ENCODE data around the gene AGPAT3.

The AGPAT3 gene

DNA sequence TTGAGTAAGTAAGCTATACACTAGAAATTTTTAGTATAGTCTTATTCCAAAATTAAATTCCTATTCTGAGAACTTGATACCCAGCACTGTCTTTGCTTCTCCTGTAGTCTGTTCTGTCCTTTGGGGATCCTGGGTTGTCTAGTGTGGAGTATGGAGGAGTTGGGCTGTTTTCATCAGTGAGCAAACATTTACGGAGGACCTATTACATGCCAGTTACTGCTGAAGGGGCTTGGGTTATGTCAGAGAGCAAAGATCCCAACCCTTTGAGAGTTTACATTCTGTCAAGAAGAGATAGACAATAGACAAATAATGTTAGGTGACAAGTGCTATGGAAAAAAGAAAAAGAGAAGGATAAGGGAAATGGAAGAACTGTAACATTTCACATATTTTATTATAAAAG lies 156.0 kb downstream of the AGPAT3 start:
- CTCF ChIA-PET = interaction anchor here (1.2 kb wide), 1 partner anchor 277 kb away, joined by 3 read pairs; no protein-coding TSS in a partner anchor
- Mint-ChIP-seq H3K9me3 (no peaks in the 10 kb centered on the region), H3K27ac (peak overlapping the region; percentile 62), H3K4me3 (no peak overlapping the region), H3K36me3 (peaks cover 12% of the 10 kb centered on the region), H3K4me1 (peaks cover 81% of the 10 kb centered on the region), H3K27me3 (no peaks in the 10 kb centered on the region)
- DNase-seq = no peak

DNA sequence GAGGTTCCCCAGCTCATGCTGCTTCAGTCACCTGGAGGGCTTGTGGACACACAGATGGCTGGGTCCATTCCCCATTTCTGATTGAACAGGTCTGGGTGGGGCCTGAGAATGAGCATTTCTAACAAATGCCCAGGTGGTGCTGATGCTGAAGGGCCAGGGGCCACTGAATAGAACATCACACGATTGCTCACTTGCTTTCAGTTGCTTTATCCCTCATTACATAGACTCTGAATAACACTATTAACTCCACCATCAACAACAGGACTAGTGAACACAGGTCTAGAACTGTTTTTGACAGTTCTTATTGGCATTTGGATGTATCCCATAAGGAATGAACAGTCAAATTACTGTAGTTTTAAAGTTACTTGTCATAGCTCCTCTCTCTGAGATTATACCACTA lies 159.2 kb downstream of the AGPAT3 start:
- CTCF ChIA-PET = interaction anchor here (1.4 kb wide), 1 partner anchor 9 kb away, joined by 5 read pairs; no protein-coding TSS in a partner anchor
- no peak overlapping the region for H3K4me3 Mint-ChIP-seq
- peaks cover 60% of the 10 kb centered on the region for H3K4me1 Mint-ChIP-seq
- no peak overlapping the region for H3K27ac Mint-ChIP-seq
- H3K27me3 Mint-ChIP-seq = no peaks in the 10 kb centered on the region
- H3K36me3 Mint-ChIP-seq = peaks cover 17% of the 10 kb centered on the region
- no peak for DNase-seq
- H3K9me3 Mint-ChIP-seq = peaks cover 4% of the 10 kb centered on the region

DNA sequence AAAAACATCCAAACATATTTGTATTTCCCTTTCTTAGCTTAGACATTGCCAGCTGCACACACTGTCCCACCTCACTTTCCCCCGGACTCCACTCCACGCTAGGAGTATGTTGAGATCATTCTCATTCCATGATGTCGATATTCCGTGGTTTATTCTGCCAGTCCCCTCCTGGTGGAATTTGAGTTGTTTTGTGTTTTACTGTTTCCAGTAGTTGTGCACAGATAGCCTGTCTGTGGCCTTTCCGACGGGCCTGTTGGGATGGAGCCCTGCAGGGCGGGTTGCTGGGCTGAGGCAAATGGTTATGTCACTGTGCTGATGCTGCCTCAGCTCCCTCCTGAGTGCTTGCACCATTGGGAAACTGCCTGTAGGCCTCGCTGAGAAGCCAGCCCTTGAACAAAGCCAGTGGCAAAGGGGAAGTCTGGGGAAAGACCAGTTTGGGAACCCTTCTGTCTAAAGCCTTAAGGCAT lies 159.9 kb downstream of the AGPAT3 start:
- peaks cover 16% of the 10 kb centered on the region for H3K36me3 Mint-ChIP-seq
- CTCF ChIA-PET = no interaction called here
- H3K4me3 Mint-ChIP-seq = no peak overlapping the region
- no peak for DNase-seq
- H3K27me3 Mint-ChIP-seq = no peaks in the 10 kb centered on the region
- peaks cover 57% of the 10 kb centered on the region for H3K4me1 Mint-ChIP-seq
- no peak overlapping the region for H3K27ac Mint-ChIP-seq
- peaks cover 4% of the 10 kb centered on the region for H3K9me3 Mint-ChIP-seq

DNA sequence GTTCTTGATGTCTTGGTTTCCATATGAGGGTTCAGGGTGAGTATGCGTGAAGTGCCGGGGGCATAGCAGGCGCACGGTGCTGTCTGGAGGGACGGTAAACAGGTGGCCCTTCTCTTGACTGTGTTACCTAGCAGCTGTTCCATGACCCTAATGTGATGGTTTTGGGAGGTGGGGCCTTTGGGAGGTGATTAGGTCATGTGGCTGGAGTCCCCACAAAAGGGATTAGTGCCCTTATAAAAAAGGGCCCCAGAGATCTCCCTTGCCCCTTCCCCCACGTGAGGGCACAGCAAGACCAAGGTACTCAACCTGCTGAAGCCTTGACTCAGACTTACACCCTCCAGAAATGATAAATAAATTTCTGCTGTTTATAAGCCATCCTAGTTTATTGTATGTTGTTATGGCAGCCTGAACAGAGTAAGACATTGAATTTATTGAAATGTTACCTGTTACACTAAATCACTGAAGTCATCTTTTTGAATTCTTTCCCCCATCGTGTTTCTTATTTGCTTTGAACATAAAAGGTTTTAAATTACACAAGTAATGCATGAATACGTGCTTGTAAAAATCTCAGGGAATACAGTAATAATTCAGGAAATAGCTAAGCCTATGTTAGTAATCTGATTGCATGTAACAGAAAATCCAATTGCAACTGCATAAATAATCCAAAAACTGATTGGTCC lies 162.7 kb downstream of the AGPAT3 start:
- Mint-ChIP-seq H3K27me3 (no peaks in the 10 kb centered on the region), H3K27ac (no peak overlapping the region)
- CTCF ChIA-PET = no interaction called here

DNA sequence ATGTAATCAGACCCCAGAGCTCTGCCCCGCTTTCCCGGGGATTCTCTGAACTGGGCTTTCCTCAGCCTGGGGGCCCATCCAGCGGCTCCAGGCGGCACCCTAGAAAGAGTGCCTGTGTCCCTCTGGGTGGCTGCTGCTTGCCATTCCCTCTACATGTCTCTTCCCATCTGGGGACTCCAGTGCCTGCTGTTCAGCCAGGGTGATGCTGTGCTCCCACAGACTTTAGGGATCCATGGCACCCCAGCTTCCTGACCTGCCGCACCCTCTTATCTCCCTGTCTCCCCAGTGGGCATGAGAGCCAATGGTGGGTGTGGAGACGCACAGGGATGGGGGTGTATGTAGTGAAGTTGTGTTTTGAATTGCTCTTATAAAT lies 163.2 kb downstream of the AGPAT3 start:
- CTCF ChIA-PET = no interaction called here
- H3K4me3 Mint-ChIP-seq = no peak overlapping the region

More for the DNA sequence above, 162.7 kb downstream of the AGPAT3 start:
- no peak for DNase-seq
- peaks cover 19% of the 10 kb centered on the region for H3K36me3 Mint-ChIP-seq
- H3K4me3 Mint-ChIP-seq = no peak overlapping the region
- peaks cover 40% of the 10 kb centered on the region for H3K4me1 Mint-ChIP-seq
- H3K9me3 Mint-ChIP-seq = peaks cover 4% of the 10 kb centered on the region

DNA sequence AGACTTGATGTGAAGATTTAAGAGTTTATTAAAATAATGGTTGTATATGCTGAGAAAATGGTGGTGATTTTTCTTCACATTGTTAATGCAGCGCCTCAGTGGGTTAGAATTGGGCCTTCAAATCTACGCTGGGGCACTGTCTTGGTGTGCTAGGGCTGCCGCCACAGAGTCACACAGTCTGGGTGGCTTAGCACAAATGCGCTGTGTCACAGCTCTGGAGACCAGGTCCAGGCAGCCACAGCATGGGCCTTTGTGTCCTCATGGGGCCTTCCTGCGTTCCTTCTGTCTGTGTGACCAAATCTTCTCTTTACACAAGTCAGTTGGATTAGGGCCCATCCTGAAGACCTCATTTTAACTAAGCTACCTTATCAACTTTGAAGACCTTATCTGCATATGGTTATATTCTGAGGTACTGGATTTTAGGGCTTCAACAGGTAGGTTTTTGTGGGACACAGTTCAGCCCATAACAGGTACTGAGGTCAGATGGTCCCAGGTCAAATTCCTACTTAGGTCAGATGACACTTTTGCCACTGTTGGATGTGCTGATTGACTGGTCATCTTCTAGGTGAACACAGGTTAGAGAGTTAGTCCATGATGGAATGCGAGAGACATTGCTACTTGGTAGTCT lies 164.6 kb downstream of the AGPAT3 start:
- Mint-ChIP-seq H3K4me1 (peaks cover 27% of the 10 kb centered on the region), H3K4me3 (no peak overlapping the region), H3K27ac (no peak overlapping the region), H3K36me3 (peaks cover 27% of the 10 kb centered on the region), H3K9me3 (peaks cover 4% of the 10 kb centered on the region), H3K27me3 (no peaks in the 10 kb centered on the region)
- CTCF ChIA-PET = no interaction called here
- no peak for DNase-seq

More for the DNA sequence above, 163.2 kb downstream of the AGPAT3 start:
- Mint-ChIP-seq H3K27me3 (no peaks in the 10 kb centered on the region), H3K4me1 (peaks cover 38% of the 10 kb centered on the region), H3K9me3 (peaks cover 4% of the 10 kb centered on the region), H3K27ac (no peak overlapping the region), H3K36me3 (peaks cover 23% of the 10 kb centered on the region)
- DNase-seq = no peak

DNA sequence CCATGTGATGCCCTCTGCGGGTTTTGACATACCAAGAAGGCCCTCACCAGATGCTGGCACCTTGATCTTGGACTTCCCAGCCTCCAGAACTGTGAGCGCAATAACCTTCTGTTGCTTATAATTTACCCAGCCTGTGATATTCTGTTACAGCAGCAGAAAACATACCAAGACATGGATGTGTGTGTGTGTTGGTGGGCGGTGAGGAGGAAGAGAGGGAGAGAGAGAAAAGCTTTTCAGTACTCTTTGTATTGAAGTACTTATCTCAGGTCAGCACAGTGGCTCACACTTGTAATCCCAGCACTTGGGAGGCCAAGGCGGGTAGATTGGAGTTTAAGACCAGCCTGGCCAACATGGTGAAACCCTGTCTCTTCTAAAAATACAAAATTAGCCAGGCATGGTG lies 170.2 kb downstream of the AGPAT3 start:
- Mint-ChIP-seq H3K4me3 (no peak overlapping the region), H3K9me3 (no peaks in the 10 kb centered on the region), H3K27me3 (no peaks in the 10 kb centered on the region), H3K4me1 (no peaks in the 10 kb centered on the region), H3K36me3 (peaks cover 49% of the 10 kb centered on the region), H3K27ac (no peak overlapping the region)
- CTCF ChIA-PET = no interaction called here
- DNase-seq = no peak

Data from activated naive CD4-positive, alpha-beta T cell treated with anti-CD3 and anti-CD28 coated beads, Interleukin-2, amount 10 ng/mL, durations not matched to agents 7 days and 5 days (primary cell).